OCI-M1 (cell line): ENCODE results near the gene TMEM273.
A peak's percentile ranks its signal among the peaks of the same experiment; 100 is the strongest.

Experiments
- DNase-seq: peaks from one replicate; lab custom pipeline; 2025; lab: John Stamatoyannopoulos, UW

The TMEM273 gene, protein sequence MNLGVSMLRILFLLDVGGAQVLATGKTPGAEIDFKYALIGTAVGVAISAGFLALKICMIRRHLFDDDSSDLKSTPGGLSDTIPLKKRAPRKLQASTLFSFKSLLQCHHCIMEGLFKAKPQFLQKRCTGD

DNA sequence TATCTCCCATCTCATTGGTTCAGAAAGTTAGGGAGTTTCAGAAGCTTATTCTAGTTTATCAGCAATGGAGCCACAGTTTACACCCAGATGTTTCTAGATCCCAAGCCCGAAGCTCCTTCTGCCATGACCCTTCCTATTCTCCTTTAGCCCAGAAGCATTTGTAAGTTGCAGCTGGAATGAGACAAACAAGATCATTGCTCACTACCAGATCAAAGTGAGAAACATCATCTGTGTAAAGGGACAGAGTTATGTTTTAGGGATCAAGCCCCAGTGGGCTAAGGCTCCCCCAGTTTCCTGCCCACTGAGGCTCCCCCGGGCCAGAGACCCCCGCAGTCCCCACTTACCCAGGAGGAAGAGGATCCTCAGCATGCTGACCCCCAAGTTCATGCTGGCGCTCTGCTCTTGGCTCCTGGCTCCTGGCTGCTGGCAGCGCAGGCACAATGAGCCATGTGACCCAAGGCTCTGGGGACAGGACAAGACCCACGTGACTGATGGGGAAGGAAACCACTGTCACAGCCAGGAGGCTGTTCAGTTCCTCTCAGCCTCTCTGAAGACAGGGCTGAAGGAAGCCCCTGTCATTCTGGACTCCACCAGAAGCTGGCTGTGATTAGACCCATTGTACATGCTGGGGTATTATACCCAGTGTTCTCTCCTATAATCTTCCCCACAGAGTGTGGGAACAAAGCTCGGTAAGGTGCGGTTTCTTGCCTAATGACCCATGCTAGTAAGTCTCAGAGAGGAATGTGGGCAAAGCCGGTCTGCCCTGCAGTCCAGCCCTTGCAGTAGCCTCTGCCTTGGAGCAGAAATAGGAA is at the start of gene TMEM273:
TMEM273 (minus strand) TSS at position 442 of the 812 bp plus-strand sequence; CDS start at position 387, 55 bp downstream.
- peak; percentile 89 for DNase-seq

DNA sequence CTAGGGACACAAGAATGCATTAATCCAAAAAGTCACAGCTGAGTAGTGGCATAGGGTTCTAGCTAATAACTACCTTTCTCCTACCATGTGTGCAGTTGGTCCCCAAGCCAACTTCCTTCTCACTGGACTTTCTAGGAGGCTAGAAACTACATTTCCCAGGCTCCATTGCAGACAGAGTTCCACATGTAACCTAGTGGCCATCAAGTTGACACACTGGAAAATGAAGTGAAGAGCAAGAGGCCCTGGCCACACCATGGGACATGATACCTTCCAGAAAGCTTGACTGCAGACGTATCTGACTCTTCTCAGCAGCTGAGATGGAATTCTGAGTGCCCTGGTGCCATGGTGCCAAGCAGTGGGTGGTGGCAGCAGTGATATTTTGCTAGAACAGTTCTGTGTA is 49.8 kb upstream of the TMEM273 start:
- DNase-seq = peak; percentile 11

DNA sequence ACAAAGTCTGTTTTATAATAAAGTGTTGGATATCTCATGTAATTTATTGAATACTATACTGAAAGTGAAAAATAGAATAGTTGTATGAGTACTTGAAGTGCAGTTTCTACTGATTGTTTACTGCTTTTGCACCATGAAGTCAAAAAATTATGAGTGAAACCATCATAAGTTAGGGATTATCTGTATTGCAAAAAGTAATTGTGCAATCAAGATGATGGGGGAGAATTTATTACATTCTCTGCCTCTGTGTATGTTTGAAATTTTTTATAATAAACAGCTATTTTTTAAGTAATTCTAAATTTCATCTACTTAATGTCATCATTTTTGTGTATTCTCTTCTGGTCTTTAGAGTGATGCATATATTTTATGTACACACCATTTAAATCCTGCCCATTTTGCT is 47.2 kb upstream of the TMEM273 start:
- DNase-seq = no peak

DNA sequence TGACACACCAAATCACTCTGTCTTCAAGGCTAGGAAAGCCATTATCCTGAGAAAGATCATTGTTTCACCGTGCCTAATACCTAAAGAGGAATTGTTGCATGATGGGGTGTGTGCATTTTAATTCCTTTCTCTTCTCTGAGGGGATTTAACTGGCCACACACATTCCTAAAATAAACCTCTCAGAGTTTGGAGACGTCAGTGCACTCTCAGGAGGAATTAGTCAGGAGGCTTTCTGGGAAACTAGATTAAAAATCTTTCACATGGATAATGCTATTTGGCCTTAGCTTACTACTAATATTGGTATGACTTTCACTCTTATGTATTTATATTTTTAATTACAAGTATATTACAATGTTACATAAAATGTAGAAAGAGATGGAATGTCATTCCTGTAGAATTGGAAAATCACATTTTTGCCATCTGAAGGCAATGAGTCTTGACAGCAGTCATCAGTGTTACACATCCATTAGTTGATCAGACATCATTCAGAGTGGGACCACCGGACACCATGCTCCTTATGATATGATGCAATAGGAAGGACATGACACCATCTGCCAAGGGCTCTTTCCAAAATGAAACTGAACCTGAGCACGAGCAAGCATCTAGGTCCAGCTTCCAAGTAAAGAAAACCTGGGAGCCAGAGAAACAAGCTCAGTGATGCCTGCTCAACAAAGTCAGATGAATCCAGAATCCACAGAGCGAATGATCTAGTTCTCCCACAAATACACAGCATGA is 43.1 kb upstream of the TMEM273 start:
- DNase-seq = peak; percentile 9

DNA sequence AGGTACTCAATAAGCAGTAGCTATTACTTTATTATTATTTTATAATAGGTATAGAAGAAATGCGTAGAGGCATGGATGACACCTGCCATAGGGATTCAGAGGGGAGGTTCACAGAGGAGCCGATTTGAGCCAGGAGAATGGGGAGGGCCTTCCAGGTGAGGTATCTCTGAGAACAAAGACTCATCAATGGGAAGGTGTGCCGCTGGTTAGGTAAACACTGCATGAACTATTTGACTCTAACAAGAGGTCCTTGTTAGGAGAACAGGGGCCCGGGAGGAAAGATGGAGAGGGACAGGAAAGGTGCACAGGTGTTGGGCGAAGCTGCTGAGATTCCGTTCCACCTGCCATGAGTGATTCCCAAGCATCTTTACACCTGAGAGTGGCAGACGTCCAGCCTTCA is 41.8 kb upstream of the TMEM273 start:
- no peak for DNase-seq

DNA sequence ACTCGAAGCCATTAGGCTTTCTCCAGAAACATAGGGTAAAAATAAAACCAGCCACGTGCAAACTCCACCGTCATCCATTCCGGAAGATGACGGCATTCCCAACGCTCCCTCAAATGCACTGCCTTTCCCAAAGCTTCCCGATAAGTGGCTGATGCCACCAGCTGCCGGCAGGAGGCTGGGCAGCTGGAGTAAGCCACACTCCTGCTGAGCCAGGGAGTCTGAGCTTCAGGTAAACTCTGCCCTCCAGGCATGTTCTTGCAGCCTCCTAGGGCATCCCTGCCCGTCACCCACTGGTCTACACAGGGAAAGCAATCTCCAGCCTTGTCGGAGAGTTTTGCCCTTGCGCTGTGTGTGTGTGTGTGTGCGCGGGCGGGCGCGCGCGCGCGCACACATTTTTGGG is 40.5 kb upstream of the TMEM273 start:
- no peak for DNase-seq

DNA sequence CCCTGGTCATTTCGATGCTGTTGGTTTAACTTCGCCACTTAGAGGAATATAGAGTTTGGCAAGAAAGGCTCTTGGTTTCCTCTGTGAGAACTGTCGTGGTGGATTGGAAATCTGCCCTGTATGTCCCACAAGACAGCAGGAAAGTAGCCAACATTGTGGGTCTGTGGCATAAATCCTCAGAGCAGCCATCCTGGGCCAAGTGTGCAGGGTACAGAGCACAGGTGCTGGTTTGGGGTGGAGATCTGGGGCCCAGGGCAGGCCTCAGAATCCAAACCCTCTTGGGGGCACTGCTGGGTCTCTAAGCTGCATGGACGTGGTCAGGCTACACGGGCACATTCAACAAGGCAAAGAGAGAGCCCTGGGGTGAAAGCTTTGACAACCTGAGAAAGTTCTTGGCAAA is 39.2 kb upstream of the TMEM273 start:
- no peak for DNase-seq

DNA sequence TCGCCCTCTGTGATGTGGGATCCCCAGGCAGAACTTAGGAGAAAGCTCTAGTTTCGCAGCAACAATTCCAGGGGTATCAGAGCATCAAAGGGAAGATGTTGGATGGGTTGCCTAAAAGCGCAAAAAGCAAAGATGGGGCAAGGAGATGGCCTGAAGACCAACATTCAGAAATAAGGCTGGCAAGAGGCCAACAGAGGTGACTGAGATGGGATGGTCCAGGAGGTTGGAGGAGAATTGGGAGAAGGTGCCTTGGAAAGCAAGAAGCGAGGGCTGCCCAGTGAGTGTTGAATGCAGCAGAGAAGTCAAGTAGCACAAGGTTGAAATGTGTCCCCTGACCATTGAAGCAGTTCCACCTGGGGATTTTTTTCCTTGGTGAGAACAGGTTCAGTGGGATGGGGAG is 38.4 kb upstream of the TMEM273 start:
- no peak for DNase-seq

DNA sequence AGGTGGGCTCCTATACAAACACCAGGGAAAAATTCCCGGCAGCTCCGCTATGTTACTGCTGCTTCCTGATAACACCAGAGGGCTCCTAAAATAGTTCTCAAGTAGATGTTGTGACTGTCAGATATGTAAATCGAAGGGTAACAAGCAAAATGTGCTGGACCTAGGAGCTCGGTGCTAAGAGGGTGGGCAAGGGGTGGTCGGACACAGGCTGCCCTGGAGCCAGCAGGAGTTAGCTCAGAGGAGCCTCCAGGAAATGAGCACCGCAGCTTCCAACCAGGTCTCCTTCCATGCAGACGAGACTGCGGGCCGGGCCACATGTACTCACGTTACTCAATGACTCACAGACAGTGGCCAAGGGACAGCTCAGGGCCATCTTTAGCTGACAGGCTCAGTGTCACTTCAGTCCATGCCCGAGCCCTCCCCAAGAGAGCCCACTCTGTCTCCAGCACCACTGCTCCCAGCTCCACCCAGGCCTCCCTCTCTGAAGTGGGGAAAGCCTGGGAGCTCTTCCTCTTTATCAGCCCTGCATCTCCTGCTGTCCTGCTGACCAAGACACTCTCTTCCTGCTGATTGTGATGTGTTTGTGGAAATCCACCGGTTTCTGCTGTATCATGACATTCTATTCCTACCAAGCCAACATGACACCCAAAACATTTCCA is 37.2 kb upstream of the TMEM273 start:
- no peak for DNase-seq

DNA sequence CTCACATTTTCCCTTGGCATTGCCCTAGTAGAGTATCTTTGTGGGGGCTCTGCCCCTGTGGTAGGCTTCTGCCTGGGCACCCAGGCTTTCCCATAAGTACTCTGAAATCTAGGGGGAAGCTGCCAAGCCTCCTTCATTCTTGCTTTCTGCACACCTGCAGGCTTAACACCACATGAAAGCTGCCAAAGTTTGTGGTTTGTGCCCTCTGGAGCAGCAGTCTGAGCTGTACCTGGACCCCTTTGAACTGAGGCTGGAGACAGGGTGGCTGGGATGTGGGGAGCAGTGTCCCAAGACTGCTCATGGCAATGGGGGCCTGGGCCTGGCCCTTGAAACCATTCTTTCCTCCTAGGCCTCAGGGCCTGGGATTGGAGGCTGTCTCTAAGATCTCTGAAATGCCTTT is 35.0 kb upstream of the TMEM273 start:
- no peak for DNase-seq

DNA sequence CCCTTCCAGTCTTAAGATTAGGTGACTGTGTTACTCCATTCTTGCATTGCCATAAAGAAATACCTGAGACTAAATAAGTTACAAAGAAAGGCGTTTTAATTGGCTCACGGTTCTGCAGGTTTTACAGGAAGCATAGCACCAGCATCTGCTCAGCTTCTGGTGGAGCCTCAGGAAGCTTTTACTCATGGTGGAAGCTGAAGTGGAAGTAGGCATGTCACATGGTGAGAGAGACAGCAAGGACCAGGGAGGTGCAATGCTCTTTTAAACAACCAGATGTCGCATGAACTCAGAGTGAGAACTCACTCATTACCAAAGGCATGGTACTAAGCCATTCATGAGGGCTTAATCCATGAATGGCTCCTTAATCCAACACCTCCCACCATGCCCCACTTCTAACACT is 34.0 kb upstream of the TMEM273 start:
- no peak for DNase-seq

DNA sequence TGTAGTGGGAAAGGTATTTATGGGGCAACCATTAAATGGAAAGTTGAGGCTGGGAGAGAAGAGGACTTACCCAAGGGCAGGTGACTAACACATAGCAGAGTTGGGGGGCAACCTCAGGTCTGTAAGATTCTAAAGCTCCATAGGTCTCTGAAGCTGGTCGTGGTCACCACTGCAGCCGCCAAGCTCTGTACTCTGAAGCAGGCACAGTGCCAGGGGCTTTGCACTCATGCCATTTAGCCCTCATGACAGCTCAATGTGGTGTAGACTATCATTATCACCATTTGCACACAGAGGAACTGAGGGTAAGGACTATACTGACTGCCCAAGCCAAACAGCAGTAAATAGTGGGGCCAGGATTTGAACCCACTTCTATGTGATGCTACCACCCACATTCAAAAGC is 32.5 kb upstream of the TMEM273 start:
- no peak for DNase-seq

DNA sequence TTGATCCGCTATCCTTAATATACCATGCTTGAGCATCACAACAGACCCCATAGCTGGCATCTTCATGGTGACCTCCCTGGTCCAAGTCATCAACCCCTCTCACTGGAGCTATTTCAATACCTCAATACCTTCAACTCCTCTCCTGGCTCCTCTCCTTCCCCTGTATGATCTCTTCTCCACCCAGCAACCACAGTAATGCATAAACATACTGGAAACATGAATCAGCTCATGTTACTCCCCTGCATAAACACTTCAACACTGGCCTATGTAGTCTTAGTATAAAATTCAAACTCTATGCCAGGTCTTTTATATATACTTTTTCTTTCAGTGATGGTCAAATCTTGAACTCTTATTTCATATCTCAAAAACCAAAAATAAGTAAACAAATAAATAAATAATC is 31.8 kb upstream of the TMEM273 start:
- no peak for DNase-seq

DNA sequence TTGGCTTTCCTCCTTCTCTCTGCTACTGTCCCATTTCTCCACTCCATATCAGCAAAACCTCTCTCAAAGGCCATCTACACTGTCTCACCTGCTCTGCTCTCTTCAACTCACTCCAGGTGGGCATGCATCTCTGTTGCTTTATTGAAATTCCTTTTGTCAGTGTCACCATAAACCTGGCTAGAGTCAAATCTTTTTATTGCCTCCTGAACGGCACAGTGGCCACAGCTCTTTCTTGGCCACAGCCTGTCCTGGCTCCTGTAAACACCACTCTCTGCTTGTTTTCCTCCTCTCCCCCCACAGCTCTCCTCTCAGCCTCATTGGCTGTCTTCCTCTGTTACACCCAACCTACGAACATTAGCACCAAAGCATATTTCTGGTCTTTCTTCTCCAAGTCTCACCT is 31.1 kb upstream of the TMEM273 start:
- DNase-seq = no peak

DNA sequence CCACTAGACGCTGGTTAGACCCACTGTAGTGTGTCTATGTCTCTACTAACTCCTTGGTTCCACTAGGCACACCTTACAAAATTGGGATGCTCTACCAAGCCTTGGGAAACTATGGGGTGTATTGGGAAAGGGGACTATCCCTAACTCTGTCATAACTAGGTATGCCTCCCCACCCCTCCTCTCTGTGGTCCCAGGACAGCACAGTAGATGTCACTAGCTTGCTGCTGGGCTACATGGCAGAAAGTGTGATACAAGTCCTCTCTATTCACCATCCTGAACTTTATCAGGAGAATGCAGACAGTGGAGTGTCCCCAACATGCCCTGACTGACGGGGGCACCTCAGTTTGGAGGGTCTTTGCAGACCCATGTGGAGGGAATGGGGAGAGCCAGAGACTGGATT is 30.3 kb upstream of the TMEM273 start:
- DNase-seq = no peak

DNA sequence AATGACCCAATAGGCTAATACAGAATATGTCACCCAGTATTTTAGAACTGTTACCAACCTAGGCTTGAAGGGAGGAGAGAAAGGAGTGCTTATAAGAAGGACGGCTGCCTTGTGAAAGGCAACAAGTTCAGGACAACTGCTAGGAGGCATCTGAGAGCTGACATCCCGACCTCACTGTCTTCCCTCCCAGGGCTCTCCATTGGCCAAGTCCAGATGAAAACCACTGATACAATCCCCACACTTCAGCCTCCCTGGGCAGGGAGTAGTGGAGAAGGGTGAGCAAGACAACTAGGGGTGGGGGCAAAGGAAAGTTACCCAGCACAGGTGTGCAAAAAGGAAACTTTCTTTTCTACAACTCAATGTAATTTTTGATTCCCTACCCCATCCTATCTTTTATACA is 29.5 kb upstream of the TMEM273 start:
- no peak for DNase-seq

DNA sequence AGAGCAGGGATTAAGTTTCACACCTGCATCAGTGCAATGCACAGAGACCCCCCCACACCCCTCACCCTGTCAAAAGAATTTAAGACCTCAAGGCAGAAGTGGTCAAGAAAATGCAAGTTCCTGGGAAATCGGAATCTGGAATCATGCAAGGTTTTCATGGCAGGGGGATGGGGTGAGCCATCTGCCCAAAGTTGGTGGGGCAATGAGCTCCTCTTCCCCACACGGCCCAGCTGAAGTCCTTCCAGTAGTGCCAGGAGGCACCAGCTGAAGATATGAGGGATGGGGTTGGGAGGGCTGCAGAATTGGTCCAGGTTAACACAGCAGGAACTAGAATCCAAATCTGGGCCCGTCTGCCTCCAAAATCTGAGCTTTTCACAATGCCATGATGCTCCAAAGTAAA is 25.0 kb upstream of the TMEM273 start:
- DNase-seq = no peak

DNA sequence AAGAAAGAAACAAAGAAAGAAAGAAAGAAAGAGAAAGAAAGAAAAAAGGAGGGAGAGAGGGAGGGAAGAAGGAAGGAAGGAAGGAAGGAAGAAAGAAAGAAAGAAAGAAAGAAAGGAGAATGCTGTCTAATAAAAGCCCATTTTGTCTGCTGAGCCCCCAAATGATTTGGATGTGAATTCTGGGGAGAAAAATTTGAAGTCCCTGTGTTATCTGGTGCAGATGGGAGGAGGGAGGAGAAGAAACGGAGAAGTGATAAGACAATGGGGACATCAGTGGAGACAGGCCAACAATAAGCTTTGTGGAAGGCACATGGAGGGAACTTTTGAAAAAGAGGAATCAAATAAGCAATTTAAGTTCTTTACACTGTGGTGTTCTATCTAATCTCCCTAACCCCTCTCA is 24.6 kb upstream of the TMEM273 start:
- peak; percentile 80 for DNase-seq

DNA sequence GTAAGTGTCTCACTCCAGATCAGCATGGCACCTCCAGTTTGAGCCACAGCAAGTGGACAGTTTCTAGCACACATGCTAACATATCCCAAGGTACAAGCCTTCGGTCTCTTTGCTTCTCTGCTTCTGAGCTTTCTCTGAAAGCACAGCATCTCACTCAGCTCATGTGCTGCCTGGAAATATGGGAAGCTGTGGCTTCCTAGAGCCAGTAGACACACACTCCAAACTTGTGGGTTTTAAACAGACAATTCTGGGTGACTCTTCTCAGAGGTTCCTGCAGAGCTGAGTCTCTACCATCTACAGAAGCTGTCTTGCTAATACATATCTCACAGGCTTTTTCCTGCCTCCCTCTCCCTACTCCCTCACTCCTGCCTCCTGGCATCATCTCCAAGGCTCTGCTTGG is 23.9 kb upstream of the TMEM273 start:
- DNase-seq = peak; percentile 18

DNA sequence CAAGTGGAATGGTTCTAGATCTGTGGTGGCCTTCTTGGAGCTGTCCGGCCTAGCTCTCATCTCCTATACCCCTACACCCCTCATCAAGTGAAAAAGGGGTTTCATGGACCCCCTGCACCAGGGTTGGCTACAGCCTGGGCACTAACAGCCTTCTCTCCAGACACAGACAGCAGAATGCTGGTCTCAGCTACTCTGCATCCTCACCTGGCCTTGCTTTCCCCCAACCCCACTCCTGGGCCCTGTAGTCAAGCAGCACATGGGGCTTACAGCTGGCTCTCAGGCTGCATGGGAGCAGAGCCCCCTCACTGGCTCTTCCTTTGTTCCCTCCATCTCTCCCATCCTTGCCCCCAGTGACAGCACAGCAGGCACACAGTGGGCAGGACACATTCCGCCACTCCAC is 20.8 kb upstream of the TMEM273 start:
- DNase-seq = no peak

DNA sequence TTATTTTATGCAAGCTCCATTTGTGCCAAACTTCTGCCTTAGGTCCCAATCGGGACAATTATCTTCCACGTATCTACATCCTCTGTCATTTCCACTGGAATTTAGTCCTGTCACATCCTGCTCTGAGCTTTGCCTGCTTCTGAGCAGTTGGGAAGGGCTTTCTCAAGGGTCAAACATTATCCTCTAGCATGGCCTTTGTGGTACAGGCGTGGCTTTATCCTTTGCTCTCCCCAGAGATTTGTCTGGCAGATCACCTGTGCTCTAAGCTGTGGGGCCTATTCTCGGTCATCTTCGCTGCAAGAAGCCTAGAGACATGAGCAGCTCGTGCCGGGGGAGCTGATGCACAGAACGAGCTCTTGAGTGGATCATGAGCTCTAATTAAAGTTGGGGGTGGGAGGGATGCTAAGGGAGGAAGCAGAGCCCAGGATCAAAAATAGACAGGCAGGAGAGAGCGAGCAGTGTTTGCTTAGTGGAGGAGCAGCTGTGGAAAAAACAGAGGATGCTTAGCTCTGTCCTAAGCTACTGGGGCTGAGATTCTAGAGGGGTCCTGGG is 19.8 kb upstream of the TMEM273 start:
- DNase-seq = no peak

DNA sequence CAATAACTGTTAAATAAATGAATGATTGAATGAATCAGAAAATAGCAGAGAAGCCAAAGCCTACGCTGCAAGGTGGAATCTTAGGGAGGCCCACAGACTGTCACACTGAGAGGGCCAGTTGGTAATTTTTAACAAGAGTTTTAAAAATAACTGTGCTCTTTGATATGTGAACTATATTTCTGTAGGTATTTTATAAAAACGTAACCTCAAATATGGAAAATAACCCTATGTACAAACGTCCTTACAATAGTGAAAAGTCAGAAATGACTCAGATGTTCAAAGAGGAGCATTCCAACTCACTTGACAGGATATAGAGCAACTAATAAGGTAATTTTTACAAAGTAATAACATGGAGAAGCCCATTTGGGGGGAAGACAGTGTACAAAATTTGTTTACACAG is 18.9 kb upstream of the TMEM273 start:
- DNase-seq = no peak

DNA sequence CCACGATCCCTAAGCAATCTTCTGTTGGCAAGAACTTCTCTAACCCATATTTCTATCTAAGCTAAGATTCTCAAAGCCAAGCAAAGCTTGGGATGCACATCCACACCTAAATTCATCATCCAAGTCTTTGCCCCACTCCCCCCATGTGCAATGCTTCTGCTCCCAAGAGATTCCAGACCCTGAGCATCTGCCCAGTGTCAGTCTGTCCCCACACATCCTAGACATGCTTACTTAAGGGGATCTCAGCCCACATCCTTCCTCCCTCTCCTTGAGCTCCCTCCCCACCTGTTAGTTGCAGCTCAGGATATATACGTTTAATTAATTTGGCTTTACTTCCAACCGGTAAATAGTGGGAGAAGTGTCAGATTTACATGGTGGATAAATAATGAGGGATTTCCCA is 17.0 kb upstream of the TMEM273 start:
- DNase-seq = no peak
